AG04449 (cell line): ENCODE data around the gene POC5.

ENCODE experiments used
- CTCF ChIA-PET: fragments of 350-600 bp; formaldehyde crosslinking; extraction: SDS; loops from one replicate; lab custom pipeline; 2021; ENCODE audit warnings: antibody characterized with exemption; lab: Yijun Ruan, JAX
- POLR2A ChIA-PET: fragments of 400-600, 350-600 bp; formaldehyde crosslinking; extraction: SDS; loops from one replicate; lab custom pipeline; 2020; ENCODE audit warnings: antibody characterized with exemption, inconsistent platforms; lab: Yijun Ruan, JAX
- DNase-seq: peaks from one replicate; pipeline ENCODE4 v3.0.0-alpha.2; 2010; ENCODE audit warnings: low read depth, low spot score
- H3K4me3 ChIP-seq: 2 replicates; pipeline ENCODE4 v1.5.1; 2011; ENCODE audit warnings: low read depth, mild to moderate bottlenecking, control low read depth, low read length
- TF ChIP-seq, protein P1 (sequence below): IDR thresholded peaks from one replicate; pipeline ENCODE4 v1.5.1; 2011; ENCODE audit warnings: mild to moderate bottlenecking, moderate library complexity, low read length, control low read depth, inconsistent platforms; ENCODE audit not compliant: insufficient read depth; ENCODE audit errors: missing control alignments

Gene POC5

GRCh38 chr5:75632321-75632720, 84.9 kb downstream of the POC5 start:
- POLR2A ChIA-PET: no interaction called here
- DNase-seq: no peak
- TF ChIP-seq, protein P1, sequence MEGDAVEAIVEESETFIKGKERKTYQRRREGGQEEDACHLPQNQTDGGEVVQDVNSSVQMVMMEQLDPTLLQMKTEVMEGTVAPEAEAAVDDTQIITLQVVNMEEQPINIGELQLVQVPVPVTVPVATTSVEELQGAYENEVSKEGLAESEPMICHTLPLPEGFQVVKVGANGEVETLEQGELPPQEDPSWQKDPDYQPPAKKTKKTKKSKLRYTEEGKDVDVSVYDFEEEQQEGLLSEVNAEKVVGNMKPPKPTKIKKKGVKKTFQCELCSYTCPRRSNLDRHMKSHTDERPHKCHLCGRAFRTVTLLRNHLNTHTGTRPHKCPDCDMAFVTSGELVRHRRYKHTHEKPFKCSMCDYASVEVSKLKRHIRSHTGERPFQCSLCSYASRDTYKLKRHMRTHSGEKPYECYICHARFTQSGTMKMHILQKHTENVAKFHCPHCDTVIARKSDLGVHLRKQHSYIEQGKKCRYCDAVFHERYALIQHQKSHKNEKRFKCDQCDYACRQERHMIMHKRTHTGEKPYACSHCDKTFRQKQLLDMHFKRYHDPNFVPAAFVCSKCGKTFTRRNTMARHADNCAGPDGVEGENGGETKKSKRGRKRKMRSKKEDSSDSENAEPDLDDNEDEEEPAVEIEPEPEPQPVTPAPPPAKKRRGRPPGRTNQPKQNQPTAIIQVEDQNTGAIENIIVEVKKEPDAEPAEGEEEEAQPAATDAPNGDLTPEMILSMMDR: no peak
- no peak overlapping the region for H3K4me3 ChIP-seq
- CTCF ChIA-PET: no interaction called here

GRCh38 chr5:75630875-75631274, 86.4 kb downstream of the POC5 start:
- ChIA-PET CTCF (interaction anchor here (1.0 kb wide), 1 partner anchor 25 kb away, joined by 3 read pairs; no protein-coding TSS in a partner anchor), POLR2A (no interaction called here)
- TF ChIP-seq, protein P1: no peak
- DNase-seq: no peak
- no peak overlapping the region for H3K4me3 ChIP-seq

- POLR2A ChIA-PET: no interaction called here
These were observed 89.4 kb downstream of the POC5 start for GRCh38 chr5:75627801-75628200.

DNA sequence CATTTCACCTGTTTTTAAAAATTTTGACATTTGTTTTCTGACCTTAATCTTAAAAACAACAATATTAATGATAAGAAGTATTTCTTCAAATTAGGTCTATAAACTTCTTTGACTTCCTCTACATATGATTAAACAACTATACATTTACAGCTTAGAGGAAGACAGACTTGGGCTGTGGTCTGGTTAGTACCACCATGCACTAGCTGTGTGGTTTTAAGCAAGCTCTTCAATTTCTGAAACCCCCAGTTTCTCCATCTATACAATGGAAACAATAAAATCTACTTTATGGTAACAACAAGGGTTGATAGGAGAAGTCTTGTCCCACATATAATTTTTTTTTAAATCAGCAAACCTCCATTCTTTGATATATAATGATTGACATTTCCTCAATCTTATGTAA, 90.3 kb downstream of the POC5 start:
- CTCF ChIA-PET: no interaction called here
- H3K4me3 ChIP-seq: no peak overlapping the region
- POLR2A ChIA-PET: no interaction called here
- TF ChIP-seq, protein P1: no peak
- DNase-seq: no peak

More at GRCh38 chr5:75627801-75628200, 89.4 kb downstream of the POC5 start:
- CTCF ChIA-PET: interaction anchor here (1.5 kb wide), 1 partner anchor 55 kb away, joined by 4 read pairs; no protein-coding TSS in a partner anchor
- no peak for DNase-seq
- TF ChIP-seq, protein P1: no peak
- no peak overlapping the region for H3K4me3 ChIP-seq
